Heart left ventricle (tissue), 16 donors: ENCODE results near the gene BRD3OS. TPM values are rescaled to one million over a fixed set of nuclear protein-coding genes. Genes with fewer than 3 reads are reported as not detected.

Experiments
- ATAC-seq, 4 donors: fragments of 200-7000 bp; cut with Tn5 transposase; one replicate each; pipeline ENCODE4 v1.9.1; 2020 to 2022; ENCODE audit warnings: moderate library complexity in 4 of 4, mild to moderate bottlenecking in 3 of 4, moderate number of reproducible peaks in 1 of 4
- DNase-seq, 5 donors: peaks; one replicate each; pipeline ENCODE4 v3.0.0-alpha.2; 2020
- H3K27ac ChIP-seq, 12 donors: fragments of 200-600 bp; sonication (generic) in 4 of 12; one replicate each; pipeline versions ENCODE4 v1.5.0 to v1.8.0; 2016 to 2022; ENCODE audit warnings: mild to moderate bottlenecking in 2 of 12
- H3K27me3 ChIP-seq, 9 donors: fragments of 200-600 bp; sonication (generic) in 2 of 9; one replicate each; pipeline versions ENCODE4 v1.5.1 to v1.8.0; 2016 to 2022; ENCODE audit warnings: mild to moderate bottlenecking in 3 of 9
- H3K36me3 ChIP-seq, 9 donors: fragments of 200-600 bp; sonication (generic) in 2 of 9; one replicate each; pipeline versions ENCODE4 v1.5.0 to v1.8.0; 2018 to 2022; ENCODE audit warnings: mild to moderate bottlenecking in 2 of 9
- H3K4me1 ChIP-seq, 12 donors: fragments of 200-600 bp; sonication (generic) in 4 of 12; one replicate each; pipeline versions ENCODE4 v1.5.0 to v1.8.0; 2016 to 2022; ENCODE audit warnings: mild to moderate bottlenecking in 3 of 12
- H3K4me3 ChIP-seq, 12 donors: fragments of 200-600 bp; sonication (generic) in 4 of 12; one replicate each; pipeline versions ENCODE4 v1.5.0 to v1.8.0; 2017 to 2022; ENCODE audit warnings: mild to moderate bottlenecking in 9 of 12, moderate library complexity in 4 of 12
- H3K9me3 ChIP-seq, 12 donors: fragments of 200-600 bp; sonication (generic) in 4 of 12; one replicate each; pipeline versions ENCODE4 v1.5.0 to v1.8.0; 2016 to 2022; ENCODE audit warnings: mild to moderate bottlenecking in 1 of 12
- CTCF ChIP-seq, 12 donors: fragments of 200-600 bp; sonication (generic) in 4 of 12; IDR thresholded peaks; one replicate each; pipeline versions ENCODE4 v1.5.0 to v1.8.0; 2018 to 2022; ENCODE audit warnings: antibody characterized with exemption in 12 of 12, mild to moderate bottlenecking in 5 of 12
- POLR2A ChIP-seq, 2 donors: fragments of 450-650 bp; IDR thresholded peaks; one replicate each; pipeline ENCODE4 v1.6.1; 2017; ENCODE audit warnings: antibody characterized with exemption in 2 of 2, mild to moderate bottlenecking in 2 of 2, moderate library complexity in 2 of 2
- WGBS, 4 donors: extraction: QIAGEN DNeasy Blood & Tissue Kit in 2 of 4; methylation state at CpG; one replicate each; pipeline versions ENCODE4 v1.1.5 to v1.1.7; 2013 to 2018; 5-methylcytosine and 5-hydroxymethylcytosine counted together
- intact Hi-C, 10 donors: fragments of 100-400 bp; cut with DNase I; formaldehyde crosslinking; loops; one replicate each; pipeline versions ENCODE4 v1.11.1 to v1.14.2; 2022
- polyA plus RNA-seq, 2 donors: library from polyadenylated mRNA; stranded (reverse); fragments of 200-250 nt; gene quantifications; one replicate each; pipeline ENCODE4 v1.2.3, GENCODE V29; 2013
- total RNA-seq, 9 donors: library from RNA; depleted of rRNA in 2 of 9; stranded (reverse); fragments of >200 nt in 2 of 9; fragmentation: NEBNext Ultra II Directional in 3 of 9; extraction: Animal tissue kit (Norgen Biotek cat#: 25700) in 3 of 9; gene quantifications; one replicate each; pipeline versions ENCODE4 v1.1.0 to v1.2.4, GENCODE V29; 2016 to 2023
- donor health status: ischemic (EF 13 %, LVEDD 7.1; RV severe dilation, severe dysfunction).
- donor health status: healthy with polysubstance abuse.
- donor health status: DM: no; HTN: yes; CAD: no.
- donor health status: DM: no; HTN: no; CAD: no.
- donor health status: ischemic (EF 25% LVEDD 6.9; RV normal size, moderate dysfunction).
- donor health status: ischemic (EF 25% LVEDD 5.7; RV mildly dilated, moderate dysfunction).
- donor health status: healthy.
- donor health status: DM: yes; HTN: yes; CAD: no.
- donor health status: ischemic (EF 35%, LVEDD 5.7; RV mildly dilated, moderate dysfunction).
- donor health status: nonischemic (EF 11% LVEDD 7.7; RV severe dilation, severe dysfunction).
- donor health status: DM: yes; HTN: yes; CAD: no.
- donor health status: PGD.
- donor health status: ischemic (EF 29% LVEDD 5.4; RV normal size, mild dysfunction).
- donor health status: nonischemic (EF 23%, LVEDD 6.1; RV moderate dilation, normal function).

Gene BRD3OS
- total and polyA plus RNA-seq, 11 donors, result 1.8 to 13.8 (median 8.9) TPM

GRCh38 chr9:133994353-133995011, 30.8 kb upstream of the BRD3OS start:
- no peaks in the 10 kb centered on the region for H3K9me3 ChIP-seq
- ATAC-seq, result peak; percentile 63 to 82 (median 71)
- WGBS, 4 donors, result 5 to 9% (median 7%) methylated on average over 8 to 11 of the region's 11 CpGs
- DNase-seq, result peak; percentile 75 to 92 (median 83)
- intact Hi-C loops, result loop anchor here (1.0 to 10.0 kb wide), 7 partner anchors 37 to 460 kb away; partner anchors contain the start of gene ADAMTSL2 (in 1 of the 10)
- H3K36me3 ChIP-seq, result no peaks in the 10 kb centered on the region
- no peak overlapping the region for H3K27ac ChIP-seq
- peaks cover 0 to 4% (median 0%) of the 10 kb centered on the region in 9 donors for H3K27me3 ChIP-seq
- H3K4me1 ChIP-seq, result peaks cover 4 to 31% (median 20%) of the 10 kb centered on the region in 12 donors
- TF ChIP-seq POLR2A (IDR thresholded peaks at IDR 0.05) (no peak), CTCF (IDR thresholded peaks at IDR 0.05) (peak; percentile 92 to 100 (median 98))
- no peak overlapping the region for H3K4me3 ChIP-seq

DNA sequence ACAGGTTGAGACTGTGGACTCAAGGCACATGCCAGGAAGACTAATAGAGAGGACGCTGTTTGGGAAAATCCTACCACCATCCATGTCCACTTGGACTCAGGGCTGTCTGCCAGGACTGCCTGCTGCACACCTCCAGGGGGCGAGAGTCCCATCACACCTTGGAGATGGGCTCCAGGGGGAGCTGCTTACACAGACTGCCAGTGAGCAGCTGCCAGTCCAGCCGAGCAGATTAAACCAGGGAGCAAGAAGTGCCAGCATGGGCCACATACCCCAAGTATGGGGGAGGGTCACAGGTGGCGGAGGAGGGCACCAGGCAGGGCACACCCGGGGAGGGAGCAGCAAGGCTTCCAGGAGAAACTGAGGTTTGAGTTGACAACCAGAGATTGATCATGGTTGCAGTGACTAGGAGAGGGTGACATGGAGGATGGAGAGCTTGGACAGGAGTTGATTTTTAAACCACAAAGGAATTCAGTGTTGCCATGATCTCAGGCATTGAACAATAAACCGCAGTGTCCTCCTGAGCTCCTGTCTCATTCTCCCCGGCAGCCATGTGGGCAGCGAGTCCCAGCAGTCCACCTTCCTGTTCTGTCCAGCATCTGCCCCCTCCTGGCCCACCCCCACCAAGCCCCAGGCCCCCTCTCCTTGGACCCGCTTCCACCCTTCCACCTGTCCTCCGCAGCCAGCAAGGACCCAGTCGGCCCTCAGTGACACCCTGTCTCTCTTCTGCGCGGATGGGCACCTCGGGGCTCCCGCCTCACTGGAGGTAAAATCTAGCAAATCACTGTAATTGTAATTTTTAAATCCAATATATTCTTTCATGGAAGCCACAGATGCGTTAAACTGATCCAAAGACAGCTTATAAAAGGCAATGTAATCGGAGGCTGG, 30.0 kb upstream of the BRD3OS start:
- peaks cover 4 to 31% (median 19%) of the 10 kb centered on the region in 12 donors for H3K4me1 ChIP-seq
- 66 to 74% (median 71%) methylated on average over 17 of the region's 17 CpGs for WGBS, 4 donors
- peaks cover 0 to 4% (median 0%) of the 10 kb centered on the region in 9 donors for H3K27me3 ChIP-seq
- H3K9me3 ChIP-seq, result no peaks in the 10 kb centered on the region
- DNase-seq, result no peak
- no peak overlapping the region for H3K4me3 ChIP-seq
- ATAC-seq, result no peak
- TF ChIP-seq POLR2A (IDR thresholded peaks at IDR 0.05) (no peak), CTCF (IDR thresholded peaks at IDR 0.05) (no peak)
- intact Hi-C loops, result loop anchor here in 4 of 10 donors (2.0 to 10.0 kb wide), 3 partner anchors 202 to 460 kb away; partner anchors contain the start of gene ADAMTSL2 (in 1 of the 4)
- H3K36me3 ChIP-seq, result no peaks in the 10 kb centered on the region
- no peak overlapping the region for H3K27ac ChIP-seq

GRCh38 chr9:133996531-133997520, 28.5 kb upstream of the BRD3OS start:
- Histone ChIP-seq H3K36me3 (no peaks in the 10 kb centered on the region), H3K4me3 (no peak overlapping the region), H3K9me3 (no peaks in the 10 kb centered on the region), H3K27ac (no peak overlapping the region), H3K27me3 (no peaks in the 10 kb centered on the region), H3K4me1 (peaks cover 0 to 22% (median 12%) of the 10 kb centered on the region in 12 donors)
- WGBS, 4 donors, result 58 to 62% (median 62%) methylated on average over 24 of the region's 24 CpGs
- ATAC-seq, result no peak
- TF ChIP-seq CTCF (IDR thresholded peaks at IDR 0.05) (no peak), POLR2A (IDR thresholded peaks at IDR 0.05) (no peak)
- no peak for DNase-seq
- intact Hi-C loops, result loop anchor here in 1 of 10 donors (10.0 kb wide), 1 partner anchor 462 kb away; the partner anchor contains the start of gene ADAMTSL2
